ENCODE data around the gene KRT8. TPM values are rescaled to one million over a fixed set of nuclear protein-coding genes. Genes with fewer than 3 reads are reported as not detected.

Gene KRT8
- total RNA-seq, 1 donor from 2014 or later: 8.3 TPM

GRCh38 chr12:52879394-52880351 lies 25.2 kb downstream of the KRT8 start:
- TF ChIP-seq CTCF (conservative IDR thresholded peaks at IDR 0.05): peak; percentile 76
- no peaks in the 10 kb centered on the region for H3K9me3 Mint-ChIP-seq
- H3K4me3 Mint-ChIP-seq: peak overlapping the region; percentile 83

GRCh38 chr12:52878507-52879393 lies 26.1 kb downstream of the KRT8 start:
- Mint-ChIP-seq H3K36me3 (ENCODE audit: low read depth) (no peaks in the 10 kb centered on the region), H3K27me3 (ENCODE audit: low read depth) (peaks cover 25% of the 10 kb centered on the region), H3K4me3 (no peak overlapping the region), H3K27ac (ENCODE audit: unreplicated experiment) (no peak overlapping the region), H3K4me1 (peaks cover 15% of the 10 kb centered on the region), H3K9me3 (no peaks in the 10 kb centered on the region)
- TF ChIP-seq CTCF (conservative IDR thresholded peaks at IDR 0.05): no peak
- no peak for DNase-seq (ENCODE audit: low read depth, low spot score)

More at GRCh38 chr12:52879394-52880351, 25.2 kb downstream of the KRT8 start:
- Mint-ChIP-seq H3K27ac (ENCODE audit: unreplicated experiment) (no peak overlapping the region), H3K4me1 (peaks cover 10% of the 10 kb centered on the region), H3K27me3 (ENCODE audit: low read depth) (peaks cover 19% of the 10 kb centered on the region), H3K36me3 (ENCODE audit: low read depth) (no peaks in the 10 kb centered on the region)
- peak; percentile 77 for DNase-seq (ENCODE audit: low read depth, low spot score)

DNA sequence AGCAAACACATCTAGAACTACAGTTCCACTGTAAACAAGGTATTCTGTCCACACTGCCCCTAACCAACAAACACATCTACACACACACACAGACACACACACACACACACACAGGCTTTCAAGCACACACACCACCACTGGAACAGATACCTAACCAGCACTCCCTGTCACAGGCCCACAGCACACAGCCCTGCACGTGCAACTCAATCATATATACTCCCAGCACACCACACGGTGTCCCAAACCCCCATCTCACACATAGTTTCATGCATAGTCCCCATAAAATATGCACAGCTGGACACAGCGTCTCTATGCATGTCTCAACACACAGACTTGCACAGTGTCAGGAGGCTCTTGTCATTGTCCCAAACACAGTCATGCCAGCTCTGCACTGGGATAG lies 27.6 kb downstream of the KRT8 start:
- Mint-ChIP-seq H3K9me3 (no peaks in the 10 kb centered on the region), H3K4me1 (peaks cover 22% of the 10 kb centered on the region), H3K36me3 (ENCODE audit: low read depth) (no peaks in the 10 kb centered on the region), H3K27me3 (ENCODE audit: low read depth) (peaks cover 39% of the 10 kb centered on the region), H3K4me3 (no peak overlapping the region), H3K27ac (ENCODE audit: unreplicated experiment) (no peak overlapping the region)
- TF ChIP-seq CTCF (conservative IDR thresholded peaks at IDR 0.05): no peak
- DNase-seq (ENCODE audit: low read depth, low spot score): no peak

DNA sequence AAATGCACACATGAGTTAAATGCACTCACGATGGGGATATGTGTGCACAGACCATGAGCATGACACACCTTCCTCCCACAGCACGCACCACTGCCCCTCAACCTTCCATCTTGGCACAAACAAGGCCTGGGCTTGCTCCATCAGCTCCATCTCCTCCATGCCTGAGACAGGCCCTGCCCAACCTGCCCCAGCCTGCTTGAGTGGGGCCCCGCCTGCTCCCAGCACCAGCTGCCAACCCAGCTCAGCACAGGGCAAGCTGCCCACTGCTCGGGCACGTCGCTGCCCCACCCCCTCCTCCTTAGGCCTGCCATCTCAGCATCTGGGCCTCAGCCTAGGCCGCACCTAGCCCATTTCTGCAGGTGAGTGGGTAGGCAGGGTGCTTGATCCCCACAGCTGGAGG lies 28.5 kb downstream of the KRT8 start:
- Mint-ChIP-seq H3K4me1 (peaks cover 22% of the 10 kb centered on the region), H3K36me3 (ENCODE audit: low read depth) (no peaks in the 10 kb centered on the region), H3K27me3 (ENCODE audit: low read depth) (peaks cover 43% of the 10 kb centered on the region), H3K9me3 (no peaks in the 10 kb centered on the region), H3K4me3 (no peak overlapping the region), H3K27ac (ENCODE audit: unreplicated experiment) (no peak overlapping the region)
- TF ChIP-seq CTCF (conservative IDR thresholded peaks at IDR 0.05): no peak
- no peak for DNase-seq (ENCODE audit: low read depth, low spot score)

DNA sequence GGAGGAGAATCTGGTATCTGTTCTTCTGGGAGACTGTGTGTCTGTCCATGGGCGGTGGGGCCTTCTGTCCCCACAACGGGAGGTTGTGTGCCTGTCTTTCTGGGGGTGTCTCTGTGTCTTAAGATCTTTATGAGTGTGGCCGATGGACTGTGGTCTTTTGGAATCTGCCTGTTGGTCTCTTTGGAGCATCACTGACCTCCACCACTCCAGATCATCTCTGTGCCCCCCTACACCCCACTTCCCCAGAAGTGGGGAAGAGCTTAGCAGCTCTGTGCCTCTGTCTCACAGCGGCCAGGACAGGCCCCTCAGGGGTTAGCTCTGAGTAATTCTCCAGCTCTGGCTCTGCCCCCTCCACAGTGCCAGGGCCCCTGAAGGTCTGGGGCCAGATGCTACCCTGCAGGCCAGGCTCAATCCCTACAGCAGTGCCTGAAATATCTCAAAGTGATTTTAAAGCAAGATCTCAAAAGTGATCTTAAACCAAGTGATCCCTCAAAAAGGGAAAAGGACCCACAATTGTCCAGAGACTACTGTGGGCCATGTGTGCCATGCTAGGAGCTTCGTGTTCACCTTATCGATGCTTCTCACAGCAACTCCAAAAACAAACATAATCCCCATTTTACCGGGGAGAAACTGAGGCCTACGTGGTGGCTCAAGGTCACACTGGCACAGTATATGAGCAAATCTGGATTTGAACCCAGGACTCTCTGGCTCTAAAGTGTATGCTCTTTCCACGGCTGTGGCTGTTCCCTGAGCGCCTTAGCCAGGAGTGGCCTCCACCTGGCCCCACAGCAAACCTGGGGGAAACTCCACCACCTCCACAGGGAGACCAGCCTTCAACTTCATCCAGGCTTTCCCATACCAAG lies 30.1 kb downstream of the KRT8 start:
- peak overlapping the region; percentile 15 for H3K27ac Mint-ChIP-seq (ENCODE audit: unreplicated experiment)
- peaks cover 35% of the 10 kb centered on the region for H3K27me3 Mint-ChIP-seq (ENCODE audit: low read depth)
- H3K36me3 Mint-ChIP-seq (ENCODE audit: low read depth): no peaks in the 10 kb centered on the region

More for the DNA sequence above, 30.1 kb downstream of the KRT8 start:
- no peak for DNase-seq (ENCODE audit: low read depth, low spot score)
- no peaks in the 10 kb centered on the region for H3K9me3 Mint-ChIP-seq
- peak overlapping the region; percentile 61 for H3K4me3 Mint-ChIP-seq
- H3K4me1 Mint-ChIP-seq: peaks cover 21% of the 10 kb centered on the region
- no peak for TF ChIP-seq CTCF (conservative IDR thresholded peaks at IDR 0.05)

Measured in neural crest cell (in vitro differentiated cells).